Loucy (cell line): ENCODE results near the gene CCBE1.

Experiments used
- EZH2phosphoT487 ChIP-seq: fragments of 200-600 bp; IDR thresholded peaks from 2 replicates; pipeline ENCODE4 v1.6.1; 2018; ENCODE audit warnings: antibody characterized with exemption, mild to moderate bottlenecking, moderate library complexity, borderline replicate concordance
- TF ChIP-seq, protein P1 (sequence below): fragments of 200-600 bp; sonication (generic); conservative IDR thresholded peaks from 2 replicates; pipeline ENCODE4 v1.5.1; 2014; ENCODE audit warnings: mild to moderate bottlenecking, antibody characterized with exemption, low read length

DNA sequence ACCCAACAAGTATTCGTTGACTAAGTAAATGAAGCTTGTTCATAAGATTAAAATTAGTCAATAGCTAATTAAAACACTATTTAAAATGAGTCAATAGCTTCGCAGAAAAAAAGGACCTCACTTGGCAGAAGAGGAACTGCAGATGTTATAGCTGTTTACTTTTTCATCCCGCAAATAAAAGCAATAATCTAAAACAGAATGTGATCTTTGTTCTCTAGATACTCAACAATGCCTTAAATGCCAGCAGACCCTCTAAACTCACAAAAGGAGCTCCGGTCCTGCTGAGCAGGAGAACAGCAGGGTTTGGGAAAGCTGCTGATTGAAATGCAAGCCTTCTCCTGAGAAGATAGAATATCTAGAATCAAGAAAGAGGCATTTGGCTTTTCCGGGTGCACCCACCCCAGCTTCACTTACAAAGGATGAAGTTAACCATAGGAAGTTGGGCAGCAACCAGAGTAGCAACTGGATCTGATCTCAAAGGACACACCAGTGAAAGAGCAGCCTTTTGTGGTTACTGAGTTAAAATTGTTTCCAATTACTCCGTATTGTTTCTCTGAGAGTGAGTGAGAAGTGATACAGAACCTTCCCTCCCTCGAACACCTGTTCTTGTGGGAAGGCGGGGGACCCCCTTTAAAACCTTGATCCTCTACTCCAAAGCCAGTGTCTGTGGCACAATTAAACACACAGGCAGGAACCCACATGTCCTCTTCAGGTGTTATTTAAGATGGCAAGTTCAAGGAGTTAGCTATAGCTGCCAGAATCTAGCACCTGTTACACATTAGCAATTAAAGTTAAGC lies 6.8 kb downstream of the CCBE1 start:
- TF ChIP-seq, protein P1, sequence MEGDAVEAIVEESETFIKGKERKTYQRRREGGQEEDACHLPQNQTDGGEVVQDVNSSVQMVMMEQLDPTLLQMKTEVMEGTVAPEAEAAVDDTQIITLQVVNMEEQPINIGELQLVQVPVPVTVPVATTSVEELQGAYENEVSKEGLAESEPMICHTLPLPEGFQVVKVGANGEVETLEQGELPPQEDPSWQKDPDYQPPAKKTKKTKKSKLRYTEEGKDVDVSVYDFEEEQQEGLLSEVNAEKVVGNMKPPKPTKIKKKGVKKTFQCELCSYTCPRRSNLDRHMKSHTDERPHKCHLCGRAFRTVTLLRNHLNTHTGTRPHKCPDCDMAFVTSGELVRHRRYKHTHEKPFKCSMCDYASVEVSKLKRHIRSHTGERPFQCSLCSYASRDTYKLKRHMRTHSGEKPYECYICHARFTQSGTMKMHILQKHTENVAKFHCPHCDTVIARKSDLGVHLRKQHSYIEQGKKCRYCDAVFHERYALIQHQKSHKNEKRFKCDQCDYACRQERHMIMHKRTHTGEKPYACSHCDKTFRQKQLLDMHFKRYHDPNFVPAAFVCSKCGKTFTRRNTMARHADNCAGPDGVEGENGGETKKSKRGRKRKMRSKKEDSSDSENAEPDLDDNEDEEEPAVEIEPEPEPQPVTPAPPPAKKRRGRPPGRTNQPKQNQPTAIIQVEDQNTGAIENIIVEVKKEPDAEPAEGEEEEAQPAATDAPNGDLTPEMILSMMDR: no peak
- TF ChIP-seq EZH2phosphoT487: no peak
